Measurements from ENCODE around the gene ZNF606.

GRCh38 chr19:58020129-58020528, 17.5 kb upstream of the ZNF606 start:
- no peak for TF ChIP-seq CTCF (IDR thresholded peaks at IDR 0.05)
- TF ChIP-seq POLR2A (IDR thresholded peaks at IDR 0.05) = no peak

Measured in right lobe of liver (tissue), 4 donors.